ENCODE measurements around the gene MTSS2.
"Not testable (repeated sequence)": the region's sequence is repeated elsewhere in the genome, so short reads cannot be mapped to it uniquely, and the experiment has no call there.

Gene MTSS2

GRCh38 chr16:70685061-70685937 is 554 bp downstream of the MTSS2 start:
- DNase-seq (ENCODE audit: low read depth), result no peak

- no peak for DNase-seq (ENCODE audit: low read depth)
These were observed 1.4 kb downstream of the MTSS2 start for GRCh38 chr16:70684146-70685060.

- no peak for DNase-seq (ENCODE audit: low read depth)
These were observed 2.5 kb downstream of the MTSS2 start for GRCh38 chr16:70683146-70683944.

- DNase-seq (ENCODE audit: low read depth), result no peak
These were observed 3.4 kb downstream of the MTSS2 start for GRCh38 chr16:70682239-70683145.

- DNase-seq (ENCODE audit: low read depth), result no peak
These were observed 4.2 kb downstream of the MTSS2 start for GRCh38 chr16:70681382-70682238.

- no peak for DNase-seq (ENCODE audit: low read depth)
These were observed 5.1 kb downstream of the MTSS2 start for GRCh38 chr16:70680495-70681381.

- DNase-seq (ENCODE audit: low read depth), result no peak
These were observed 6.0 kb downstream of the MTSS2 start for GRCh38 chr16:70679671-70680494.

GRCh38 chr16:70678898-70679670 is 6.8 kb downstream of the MTSS2 start:
- DNase-seq (ENCODE audit: low read depth), result no peak

GRCh38 chr16:70678121-70678897 is 7.5 kb downstream of the MTSS2 start:
- DNase-seq (ENCODE audit: low read depth), result no peak

GRCh38 chr16:70677499-70678120 is 8.2 kb downstream of the MTSS2 start:
- DNase-seq (ENCODE audit: low read depth), result no peak

GRCh38 chr16:70676675-70677498 is 9.0 kb downstream of the MTSS2 start:
- no peak for DNase-seq (ENCODE audit: low read depth)

GRCh38 chr16:70675851-70676513 is 9.9 kb downstream of the MTSS2 start:
- no peak for DNase-seq (ENCODE audit: low read depth)

- DNase-seq (ENCODE audit: low read depth), result no peak
These were observed 11.4 kb downstream of the MTSS2 start for GRCh38 chr16:70674221-70675014.

GRCh38 chr16:70670938-70671337 is 14.9 kb downstream of the MTSS2 start:
- not testable (repeated sequence) for DNase-seq (ENCODE audit: low read depth)
